ENCODE data around the gene PPDPF. TPM values are rescaled to one million over a fixed set of nuclear protein-coding genes. Genes with fewer than 3 reads are reported as not detected.
"Not testable (repeated sequence)": the region's sequence is repeated elsewhere in the genome, so short reads cannot be mapped to it uniquely, and the experiment has no call there.

PPDPF gene
- total and polyA plus RNA-seq, 2 donors (not counting 1 experiment from before 2014, with no cell fraction given): 34.0 to 58.0 TPM

DNA sequence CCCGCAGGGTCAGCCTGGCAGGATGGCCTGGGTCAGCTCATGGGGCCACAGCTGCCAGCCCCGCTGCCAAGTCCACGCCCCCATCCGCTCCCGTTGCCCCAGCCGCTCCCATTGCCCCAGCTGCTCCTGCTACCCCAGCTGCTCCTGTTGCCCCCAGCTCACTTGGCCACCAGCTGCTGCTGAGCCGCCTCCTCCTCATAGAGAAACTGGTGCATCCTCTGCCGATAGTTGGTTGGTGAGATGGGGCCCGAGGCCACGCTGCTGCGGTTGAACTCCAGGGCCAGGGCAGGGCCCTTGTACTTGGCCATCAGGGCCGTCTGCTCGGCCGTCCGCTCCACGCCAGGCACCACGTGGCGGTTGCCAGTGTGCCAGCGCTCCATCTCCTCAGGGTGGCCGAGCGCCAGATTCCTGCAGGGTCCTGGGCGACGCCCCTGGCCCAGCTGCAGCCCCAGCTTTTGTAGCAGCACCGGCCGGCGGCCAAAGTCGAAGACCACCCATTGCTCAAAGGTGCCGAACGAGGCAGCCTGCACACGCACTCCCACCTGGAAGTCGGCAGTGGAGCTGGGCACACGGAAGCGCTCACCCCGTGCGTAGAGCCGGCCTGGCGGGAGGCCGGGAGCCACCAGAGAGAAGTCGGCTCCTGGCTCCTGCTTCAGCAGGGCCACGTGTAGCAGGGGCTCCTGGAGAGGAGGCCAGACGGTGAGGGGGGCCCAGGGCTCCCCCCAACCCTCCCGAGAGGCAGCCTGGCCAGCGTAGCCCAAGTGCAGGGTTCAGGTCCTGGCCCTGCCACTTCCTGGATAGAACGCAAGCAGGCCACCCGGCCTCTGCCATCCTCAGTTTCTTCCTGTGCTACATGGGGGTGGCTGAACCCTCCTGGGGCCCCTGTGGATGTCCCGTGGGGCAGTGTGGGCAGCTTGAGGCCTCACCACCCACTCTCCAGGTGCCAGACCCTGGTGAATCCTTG is 48.7 kb downstream of the PPDPF start:
- Histone ChIP-seq H4K20me1 (ENCODE audit: control insufficient read depth, extremely low read depth, insufficient read depth, low read length) (no peaks in the 10 kb centered on the region), H3K36me3 (ENCODE audit: control insufficient read depth, insufficient read depth, low read length) (peaks cover 13% of the 10 kb centered on the region), H3K4me3 (replicated peaks in 1 of 4; ENCODE audit: control extremely low read depth in 1 of 4, insufficient read depth in 1 of 4, low read depth in 3 of 4, low read length in 4 of 4) (no peak overlapping the region), H2AFZ (ENCODE audit: low read length) (no peak overlapping the region), H3K9me3 (ENCODE audit: control insufficient read depth, insufficient read depth, low read depth, low read length) (no peaks in the 10 kb centered on the region), H3K4me1 (ENCODE audit: control insufficient read depth, extremely low read depth, insufficient read depth, low read length) (peaks cover 2% of the 10 kb centered on the region), H3K79me2 (ENCODE audit: control insufficient read depth, insufficient read depth, low read length) (peaks cover 5% of the 10 kb centered on the region), H3K4me2 (ENCODE audit: extremely low read depth, insufficient read depth, low read length) (no peak overlapping the region), H3K27me3 (ENCODE audit: control insufficient read depth, insufficient read depth, low read length) (no peaks in the 10 kb centered on the region), H3K27ac (ENCODE audit: insufficient read depth, low read length) (no peak overlapping the region), H3K9ac (ENCODE audit: insufficient read depth, low read length) (no peak overlapping the region)
- DNase-seq (ENCODE audit: low read depth in 2 of 2): no peak
- TF ChIP-seq EZH2 (IDR thresholded peaks at IDR 0.05; ENCODE audit: low read length, missing control alignments): no peak
- TF ChIP-seq, protein P1, sequence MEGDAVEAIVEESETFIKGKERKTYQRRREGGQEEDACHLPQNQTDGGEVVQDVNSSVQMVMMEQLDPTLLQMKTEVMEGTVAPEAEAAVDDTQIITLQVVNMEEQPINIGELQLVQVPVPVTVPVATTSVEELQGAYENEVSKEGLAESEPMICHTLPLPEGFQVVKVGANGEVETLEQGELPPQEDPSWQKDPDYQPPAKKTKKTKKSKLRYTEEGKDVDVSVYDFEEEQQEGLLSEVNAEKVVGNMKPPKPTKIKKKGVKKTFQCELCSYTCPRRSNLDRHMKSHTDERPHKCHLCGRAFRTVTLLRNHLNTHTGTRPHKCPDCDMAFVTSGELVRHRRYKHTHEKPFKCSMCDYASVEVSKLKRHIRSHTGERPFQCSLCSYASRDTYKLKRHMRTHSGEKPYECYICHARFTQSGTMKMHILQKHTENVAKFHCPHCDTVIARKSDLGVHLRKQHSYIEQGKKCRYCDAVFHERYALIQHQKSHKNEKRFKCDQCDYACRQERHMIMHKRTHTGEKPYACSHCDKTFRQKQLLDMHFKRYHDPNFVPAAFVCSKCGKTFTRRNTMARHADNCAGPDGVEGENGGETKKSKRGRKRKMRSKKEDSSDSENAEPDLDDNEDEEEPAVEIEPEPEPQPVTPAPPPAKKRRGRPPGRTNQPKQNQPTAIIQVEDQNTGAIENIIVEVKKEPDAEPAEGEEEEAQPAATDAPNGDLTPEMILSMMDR (conservative IDR thresholded peaks at IDR 0.05 in 1 of 2, IDR thresholded peaks at IDR 0.05 in 1 of 2; ENCODE audit: low read depth in 1 of 2, low read length in 2 of 2): no peak

DNA sequence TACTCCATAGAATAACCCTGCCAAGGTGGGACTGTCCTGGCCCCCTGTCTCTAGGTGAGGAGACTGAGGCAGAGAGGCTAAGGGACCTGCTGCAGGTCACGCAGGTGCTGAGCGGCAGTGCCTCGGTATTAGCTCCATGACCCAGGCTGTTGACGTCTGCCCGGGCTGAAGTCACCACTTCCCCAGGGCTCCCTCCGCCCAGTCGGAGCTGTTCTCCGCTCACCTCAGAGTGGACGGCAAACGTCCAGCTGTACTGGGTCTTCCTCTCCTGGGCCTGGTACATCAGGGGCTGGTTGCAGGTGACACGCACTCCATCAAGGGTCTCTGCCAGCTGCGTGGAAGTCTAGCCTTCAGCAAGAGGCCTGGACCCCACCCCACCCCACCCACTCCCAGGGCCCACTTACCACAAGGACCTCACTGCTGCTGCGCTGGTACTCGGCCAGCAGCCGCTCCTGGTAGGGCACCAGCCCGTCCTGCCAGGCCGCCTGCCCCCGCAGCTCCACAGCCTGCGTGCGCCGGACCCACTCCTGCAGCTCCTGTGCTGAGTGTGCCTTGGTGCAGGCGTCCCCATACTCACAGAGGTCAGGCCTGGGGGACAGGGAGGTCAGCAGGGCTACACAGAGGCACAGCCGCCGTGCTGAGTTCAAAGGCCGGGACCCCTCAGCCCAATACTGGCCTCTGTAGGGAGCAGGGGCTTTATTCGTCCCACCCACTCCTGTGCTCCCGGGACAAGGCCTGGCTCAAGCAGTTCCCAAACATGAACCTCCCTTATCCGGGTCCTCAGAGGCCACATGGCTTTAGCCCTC is 49.9 kb downstream of the PPDPF start:
- no peak overlapping the region for H3K27ac ChIP-seq (ENCODE audit: insufficient read depth, low read length)
- DNase-seq (ENCODE audit: low read depth in 2 of 2): no peak
- no peaks in the 10 kb centered on the region for H4K20me1 ChIP-seq (ENCODE audit: control insufficient read depth, extremely low read depth, insufficient read depth, low read length)
- no peak overlapping the region for H3K9ac ChIP-seq (ENCODE audit: insufficient read depth, low read length)
- H3K4me1 ChIP-seq (ENCODE audit: control insufficient read depth, extremely low read depth, insufficient read depth, low read length): peaks cover 7% of the 10 kb centered on the region
- H3K4me2 ChIP-seq (ENCODE audit: extremely low read depth, insufficient read depth, low read length): no peak overlapping the region
- H3K9me3 ChIP-seq (ENCODE audit: control insufficient read depth, insufficient read depth, low read depth, low read length): no peaks in the 10 kb centered on the region
- H3K27me3 ChIP-seq (ENCODE audit: control insufficient read depth, insufficient read depth, low read length): no peaks in the 10 kb centered on the region
- no peak overlapping the region for H3K4me3 ChIP-seq (replicated peaks in 1 of 4; ENCODE audit: control extremely low read depth in 1 of 4, insufficient read depth in 1 of 4, low read depth in 3 of 4, low read length in 4 of 4)
- peaks cover 10% of the 10 kb centered on the region for H3K36me3 ChIP-seq (ENCODE audit: control insufficient read depth, insufficient read depth, low read length)
- H3K79me2 ChIP-seq (ENCODE audit: control insufficient read depth, insufficient read depth, low read length): peaks cover 5% of the 10 kb centered on the region
- no peak overlapping the region for H2AFZ ChIP-seq (ENCODE audit: low read length)
- no peak for TF ChIP-seq EZH2 (IDR thresholded peaks at IDR 0.05; ENCODE audit: low read length, missing control alignments)
- TF ChIP-seq, protein P1 (conservative IDR thresholded peaks at IDR 0.05 in 1 of 2, IDR thresholded peaks at IDR 0.05 in 1 of 2; ENCODE audit: low read depth in 1 of 2, low read length in 2 of 2): no peak

DNA sequence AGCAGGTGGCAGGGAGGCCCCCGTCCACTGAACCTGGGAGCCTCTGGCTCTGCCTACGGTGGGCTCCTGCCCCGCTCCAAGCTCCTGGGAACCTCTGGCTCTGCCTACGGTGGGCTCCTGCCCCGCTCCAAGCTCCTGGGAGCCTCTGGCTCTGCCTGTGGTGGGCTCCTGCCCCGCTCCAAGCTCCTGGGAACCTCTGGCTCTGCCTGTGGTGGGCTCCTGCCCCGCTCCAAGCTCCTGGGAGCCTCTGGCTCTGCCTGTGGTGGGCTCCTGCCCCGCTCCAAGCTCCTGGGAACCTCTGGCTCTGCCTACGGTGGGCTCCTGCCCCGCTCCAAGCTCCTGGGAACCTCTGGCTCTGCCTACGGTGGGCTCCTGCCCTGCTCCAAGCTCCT is 50.5 kb downstream of the PPDPF start:
- not testable (repeated sequence) for DNase-seq (ENCODE audit: low read depth in 2 of 2); H4K20me1 ChIP-seq (ENCODE audit: control insufficient read depth, extremely low read depth, insufficient read depth, low read length); H3K4me3 ChIP-seq (replicated peaks in 1 of 4; ENCODE audit: control extremely low read depth in 1 of 4, insufficient read depth in 1 of 4, low read depth in 3 of 4, low read length in 4 of 4); H3K79me2 ChIP-seq (ENCODE audit: control insufficient read depth, insufficient read depth, low read length); H3K9ac ChIP-seq (ENCODE audit: insufficient read depth, low read length); H3K9me3 ChIP-seq (ENCODE audit: control insufficient read depth, insufficient read depth, low read depth, low read length); H3K27me3 ChIP-seq (ENCODE audit: control insufficient read depth, insufficient read depth, low read length); H2AFZ ChIP-seq (ENCODE audit: low read length); H3K36me3 ChIP-seq (ENCODE audit: control insufficient read depth, insufficient read depth, low read length); H3K4me1 ChIP-seq (ENCODE audit: control insufficient read depth, extremely low read depth, insufficient read depth, low read length); H3K27ac ChIP-seq (ENCODE audit: insufficient read depth, low read length); H3K4me2 ChIP-seq (ENCODE audit: extremely low read depth, insufficient read depth, low read length)

Other genes with a start within 250 kb of the PPDPF start
- gene ARFGAP1, start 248.0 kb upstream of the PPDPF start, total RNA-seq: 35.2 and 42.9 TPM in 2 replicates
- gene ARFGAP1, start 248.0 kb upstream of the PPDPF start, polyA plus RNA-seq: 33.1 and 37.6 TPM in 2 replicates
- not detected in 2 replicates for gene COL20A1, start 227.6 kb upstream of the PPDPF start, total RNA-seq
- gene COL20A1, start 227.6 kb upstream of the PPDPF start, polyA plus RNA-seq: not detected in 2 replicates
- gene CHRNA4, start 159.4 kb upstream of the PPDPF start, total RNA-seq: not detected in 2 replicates
- not detected in 2 replicates for gene CHRNA4, start 159.4 kb upstream of the PPDPF start, polyA plus RNA-seq
- not detected in 2 replicates for gene KCNQ2, start 48.1 kb upstream of the PPDPF start, total RNA-seq
- gene KCNQ2, start 48.1 kb upstream of the PPDPF start, polyA plus RNA-seq: not detected in 2 replicates
- 1.7 and 2.6 TPM in 2 replicates for gene EEF1A2, start 21.7 kb upstream of the PPDPF start, total RNA-seq
- 0.16 and 0.46 TPM in 2 replicates for gene EEF1A2, start 21.7 kb upstream of the PPDPF start, polyA plus RNA-seq
- gene PTK6, start 16.6 kb downstream of the PPDPF start, total RNA-seq: under 0.01 and 0.17 TPM in 2 replicates
- not detected in 2 replicates for gene PTK6, start 16.6 kb downstream of the PPDPF start, polyA plus RNA-seq
- gene SRMS, start 27.0 kb downstream of the PPDPF start, total RNA-seq: not detected in 2 replicates
- gene SRMS, start 27.0 kb downstream of the PPDPF start, polyA plus RNA-seq: not detected in 2 replicates
- 1.0 and 1.7 TPM in 2 replicates for gene FNDC11, start 33.4 kb downstream of the PPDPF start, total RNA-seq
- gene FNDC11, start 33.4 kb downstream of the PPDPF start, polyA plus RNA-seq: 0.18 and 0.22 TPM in 2 replicates
- 40.6 and 47.6 TPM in 2 replicates for gene HELZ2, start 53.5 kb downstream of the PPDPF start, total RNA-seq
- gene HELZ2, start 53.5 kb downstream of the PPDPF start, polyA plus RNA-seq: 3.3 and 6.2 TPM in 2 replicates
- 7.4 and 10.9 TPM in 2 replicates for gene GMEB2, start 106.3 kb downstream of the PPDPF start, total RNA-seq
- gene GMEB2, start 106.3 kb downstream of the PPDPF start, polyA plus RNA-seq: 6.3 and 7.9 TPM in 2 replicates
- 16.4 and 34.3 TPM in 2 replicates for gene STMN3, start 132.7 kb downstream of the PPDPF start, total RNA-seq
- gene STMN3, start 132.7 kb downstream of the PPDPF start, polyA plus RNA-seq: 3.7 and 27.4 TPM in 2 replicates
- gene RTEL1, start 137.5 kb downstream of the PPDPF start, total RNA-seq: 8.5 and 12.4 TPM in 2 replicates
- 4.7 and 11.5 TPM in 2 replicates for gene RTEL1, start 137.5 kb downstream of the PPDPF start, polyA plus RNA-seq
- gene TNFRSF6B, start 175.9 kb downstream of the PPDPF start, total RNA-seq: 6.7 and 35.2 TPM in 2 replicates
- gene TNFRSF6B, start 175.9 kb downstream of the PPDPF start, polyA plus RNA-seq: 3.8 and 5.7 TPM in 2 replicates
- gene ARFRP1, start 187.2 kb downstream of the PPDPF start, total RNA-seq: 24.7 and 35.0 TPM in 2 replicates
- gene ARFRP1, start 187.2 kb downstream of the PPDPF start, polyA plus RNA-seq: 32.2 and 34.6 TPM in 2 replicates
- gene ZGPAT, start 187.3 kb downstream of the PPDPF start, total RNA-seq: 10.7 and 11.0 TPM in 2 replicates
- gene ZGPAT, start 187.3 kb downstream of the PPDPF start, polyA plus RNA-seq: 7.6 and 8.7 TPM in 2 replicates
- 1.5 and 3.5 TPM in 2 replicates for gene LIME1, start 215.9 kb downstream of the PPDPF start, total RNA-seq
- gene LIME1, start 215.9 kb downstream of the PPDPF start, polyA plus RNA-seq: 0.68 and 0.90 TPM in 2 replicates
- 18.2 and 30.6 TPM in 2 replicates for gene SLC2A4RG, start 219.0 kb downstream of the PPDPF start, total RNA-seq
- gene SLC2A4RG, start 219.0 kb downstream of the PPDPF start, polyA plus RNA-seq: 17.5 and 27.1 TPM in 2 replicates